NCI-H748 (cell line): ENCODE results near the gene CHRM5.
"Not testable (repeated sequence)": the region's sequence is repeated elsewhere in the genome, so short reads cannot be mapped to it uniquely, and the experiment has no call there.

Source experiments
- DNase-seq: peaks from one replicate; lab custom pipeline; 2025; ENCODE audit not compliant: unreplicated experiment; lab: John Stamatoyannopoulos, UW

The CHRM5 gene

GRCh38 chr15:34038871-34039789 is 70.8 kb downstream of the CHRM5 start, which contains the start of gene AVEN:
AVEN (minus strand) TSS chr15:34039204; CDS start chr15:34039046, 158 bp downstream.
- DNase-seq, result peak; percentile 64

- DNase-seq, result no peak
Measured at GRCh38 chr15:34039790-34040113, 71.5 kb downstream of the CHRM5 start.

DNA sequence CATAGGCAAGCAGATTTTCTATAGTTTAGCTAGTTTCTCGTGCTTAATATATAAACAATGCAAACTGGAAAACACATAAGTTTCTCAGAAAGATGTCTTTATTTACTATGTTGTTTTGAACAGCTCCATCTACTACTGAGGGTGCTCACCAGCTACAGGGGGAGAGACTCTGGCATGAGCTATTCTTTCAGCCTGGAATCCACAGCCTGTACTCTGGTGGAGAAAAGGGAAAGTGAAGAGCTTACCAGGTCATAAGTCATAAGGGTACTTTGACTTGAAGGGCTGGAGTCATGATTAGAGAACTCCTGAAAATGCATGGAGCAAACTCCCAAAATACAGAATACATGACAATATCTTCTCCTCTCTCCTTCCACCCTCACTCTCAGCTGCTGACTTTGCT is 75.1 kb downstream of the CHRM5 start:
- no peak for DNase-seq

GRCh38 chr15:34043813-34044212 is 75.5 kb downstream of the CHRM5 start:
- no peak for DNase-seq

DNA sequence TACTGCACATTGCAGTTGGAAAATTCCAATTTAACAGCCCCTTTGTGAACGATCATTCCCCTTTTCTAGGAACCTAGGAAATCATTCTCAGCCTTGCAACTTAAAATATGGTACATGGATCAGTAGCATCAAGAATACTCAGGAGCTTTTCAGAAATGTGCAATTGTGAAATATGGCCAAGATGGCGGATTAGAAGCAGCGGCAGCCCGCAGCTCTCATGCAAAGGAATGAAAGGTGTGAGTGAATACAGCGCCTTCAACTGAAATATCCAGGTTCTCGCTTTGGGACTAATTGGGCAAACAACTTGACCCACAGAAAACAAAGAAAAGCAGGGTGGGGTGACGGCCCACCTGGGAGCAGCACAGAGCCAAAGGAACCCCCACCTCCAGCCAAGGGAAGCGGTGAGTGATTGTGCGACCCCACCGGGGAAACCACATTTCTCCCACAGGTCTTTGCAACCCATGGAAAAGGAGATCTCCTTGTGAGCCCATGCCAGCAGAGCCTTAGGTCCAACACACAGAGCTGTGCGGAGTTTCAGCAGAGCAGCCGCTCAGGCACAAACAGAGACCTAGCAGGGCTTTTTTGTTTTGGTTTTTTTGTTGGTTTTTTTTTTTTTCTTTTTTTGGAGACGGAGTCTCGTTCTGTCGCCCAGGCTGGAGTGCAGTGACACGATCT is 78.3 kb downstream of the CHRM5 start:
- DNase-seq, result no peak

DNA sequence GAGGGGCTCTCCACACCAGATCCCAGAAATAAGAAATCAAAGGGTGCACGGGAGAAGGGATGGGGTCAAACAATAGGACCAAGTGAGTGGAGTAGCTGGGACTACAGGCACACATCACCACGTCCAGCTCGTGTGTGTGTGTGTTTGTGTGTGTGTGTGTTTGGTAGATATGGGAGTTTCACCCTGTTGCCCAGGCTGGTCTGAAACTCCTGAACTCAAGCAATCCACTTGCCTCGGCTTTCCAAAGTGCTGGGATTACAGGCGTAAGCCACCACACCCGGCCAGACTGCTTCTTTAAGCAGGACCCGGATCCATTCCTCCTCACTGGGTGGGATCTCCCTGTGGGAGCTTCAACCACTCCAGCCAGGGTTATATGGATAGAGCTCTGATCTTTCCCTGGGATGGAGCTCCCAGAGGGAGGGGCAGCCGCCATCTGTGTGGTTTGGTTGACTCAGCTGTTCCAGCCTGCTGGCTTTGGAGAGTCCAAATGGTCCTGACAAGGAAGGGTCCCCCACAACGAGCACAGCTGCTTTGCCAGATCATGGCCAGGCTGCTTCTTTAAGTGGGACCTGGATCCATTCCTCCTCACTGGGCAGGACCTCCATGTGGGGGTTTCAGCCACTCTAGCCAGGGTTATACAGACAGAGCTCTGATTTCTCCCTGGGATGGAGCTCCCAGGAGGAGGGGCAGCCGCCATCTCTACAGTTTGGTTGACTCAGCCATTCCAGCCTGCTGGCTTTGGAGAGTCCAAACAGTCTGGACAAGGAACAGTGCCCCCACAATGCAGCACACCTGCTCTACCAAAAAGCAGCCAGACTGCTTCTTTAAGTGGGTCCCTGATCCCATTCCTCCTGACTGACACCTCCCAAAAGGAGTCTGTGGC is 79.8 kb downstream of the CHRM5 start:
- DNase-seq, result no peak

DNA sequence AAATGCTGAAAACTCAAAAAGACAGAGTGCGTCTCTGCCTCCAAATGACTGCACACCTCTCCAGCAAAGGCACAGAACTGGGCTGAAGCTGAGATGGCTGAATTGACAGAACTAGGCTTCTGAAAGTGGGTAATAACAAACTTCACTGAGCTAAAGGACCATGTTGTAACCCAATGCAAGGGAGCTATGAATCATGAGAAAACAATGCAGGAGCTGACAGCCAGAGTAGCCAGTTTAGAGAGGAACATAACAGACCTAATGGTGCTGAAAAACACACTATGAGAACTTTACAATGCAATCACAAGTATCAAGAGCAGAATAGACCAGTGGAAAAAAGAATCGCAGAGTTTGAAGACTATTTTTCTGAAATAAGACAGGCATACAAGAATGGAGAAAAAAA is 80.8 kb downstream of the CHRM5 start:
- DNase-seq, result no peak

DNA sequence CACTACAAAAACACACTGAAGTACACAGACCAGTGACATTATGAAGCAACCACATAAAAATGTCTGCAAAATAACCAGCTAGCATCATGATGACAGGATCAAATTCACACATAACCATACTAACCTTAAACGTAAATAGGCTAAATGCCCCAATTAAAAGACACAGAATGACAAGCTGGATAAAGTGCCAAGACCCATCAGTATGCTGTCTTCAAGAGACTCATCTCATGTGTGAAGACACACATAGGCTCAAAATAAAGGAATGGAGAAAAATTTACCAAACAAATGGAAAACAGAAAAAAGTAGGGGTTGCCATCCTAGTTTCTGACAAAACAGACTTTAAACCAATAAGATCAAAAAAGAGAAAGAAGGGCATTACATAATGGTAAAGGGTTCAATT is 82.1 kb downstream of the CHRM5 start:
- not testable (repeated sequence) for DNase-seq

GRCh38 chr15:34054081-34054707 is 85.9 kb downstream of the CHRM5 start:
- DNase-seq, result no peak

DNA sequence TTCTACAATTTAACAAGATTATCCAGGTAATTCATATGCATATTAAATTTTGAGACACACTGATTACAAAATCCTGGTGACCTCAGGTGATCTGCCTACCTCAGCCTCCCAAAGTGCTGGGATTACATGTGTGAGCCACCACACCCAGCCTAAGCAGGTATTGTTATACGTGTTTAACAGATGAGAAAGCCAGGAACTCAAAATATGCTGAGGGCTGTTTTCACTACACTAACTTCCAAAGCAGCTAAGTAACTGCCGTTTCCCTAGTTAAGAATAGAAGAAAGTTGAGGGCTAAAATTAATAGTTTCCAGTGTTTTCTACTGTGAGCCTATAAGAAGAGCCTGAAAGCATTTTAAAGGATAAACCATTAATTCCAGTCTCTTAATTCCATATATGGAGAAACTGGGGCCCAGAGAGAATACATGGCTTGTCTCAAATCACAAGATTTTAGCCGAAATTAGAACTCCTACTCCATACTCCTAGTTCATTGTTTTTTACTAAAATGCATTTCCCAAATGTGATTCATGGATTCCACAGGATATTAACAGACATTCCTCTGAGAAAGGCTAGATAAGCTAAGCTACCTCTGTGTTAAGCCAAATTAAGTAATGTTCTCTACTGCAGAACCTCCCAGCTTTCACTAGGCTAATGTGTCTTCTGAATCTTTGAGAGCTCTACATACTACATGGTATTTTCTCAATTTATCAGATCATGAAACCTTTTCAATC is 87.7 kb downstream of the CHRM5 start:
- no peak for DNase-seq

DNA sequence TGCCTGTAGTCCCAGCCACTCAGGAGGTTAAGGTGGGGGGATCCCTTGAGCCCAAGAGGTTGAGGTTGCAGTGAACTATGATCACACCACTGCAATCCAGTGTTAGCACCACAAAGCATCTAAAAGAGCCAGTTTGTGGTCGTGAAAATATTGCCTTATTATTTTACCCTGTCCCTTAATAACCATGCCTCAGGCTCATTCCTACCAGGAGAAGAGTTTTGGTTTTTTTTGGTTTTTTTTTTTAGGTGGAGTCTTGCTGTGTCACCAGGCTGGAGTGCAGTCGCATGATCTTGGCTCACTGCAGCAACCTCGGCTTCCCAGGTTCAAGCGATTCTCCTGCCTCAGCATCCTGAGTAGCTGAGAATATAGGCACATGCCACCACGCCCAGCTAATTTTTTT is 88.6 kb downstream of the CHRM5 start:
- DNase-seq, result no peak

DNA sequence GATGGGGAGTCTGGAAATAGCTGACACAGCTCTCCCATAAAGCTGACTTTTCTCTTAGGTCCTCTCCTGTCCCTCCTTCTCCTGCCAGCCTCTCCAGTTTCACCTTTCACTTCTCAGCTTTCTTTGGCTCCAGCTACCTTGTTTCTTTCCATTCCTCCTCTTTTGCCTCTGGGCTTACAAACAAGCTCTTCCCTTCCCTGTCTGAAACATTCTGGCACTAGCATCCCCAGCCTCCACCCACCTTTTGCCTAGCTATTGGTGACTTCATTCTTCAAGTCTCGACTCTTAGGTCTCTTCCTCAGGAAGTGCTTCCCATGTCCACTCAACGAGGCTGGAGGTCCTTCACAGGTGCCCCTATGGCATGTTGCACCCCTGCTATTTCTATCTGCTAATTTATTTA is 91.2 kb downstream of the CHRM5 start:
- no peak for DNase-seq

GRCh38 chr15:34059946-34060345 is 91.6 kb downstream of the CHRM5 start:
- DNase-seq, result no peak

GRCh38 chr15:34064438-34064837 is 96.1 kb downstream of the CHRM5 start:
- no peak for DNase-seq

DNA sequence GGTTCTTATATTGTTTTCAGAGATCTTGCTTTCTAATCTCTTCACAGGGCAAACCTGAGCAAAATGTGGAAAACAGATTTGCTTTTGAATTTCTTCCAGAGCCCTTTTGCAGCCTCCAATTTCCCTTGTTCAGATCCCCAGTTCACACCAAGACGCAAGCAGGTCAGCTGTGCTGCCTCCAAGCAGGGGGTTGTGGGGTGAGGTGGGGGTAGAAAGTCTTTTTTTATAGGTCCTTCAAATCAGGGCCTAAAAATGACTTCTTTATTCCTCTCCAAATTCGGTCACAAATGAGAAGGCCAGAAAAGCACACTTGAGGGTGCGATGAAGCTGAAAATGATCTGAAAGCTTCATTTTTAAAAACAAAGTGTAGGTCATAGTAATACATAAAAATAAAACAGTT is 97.0 kb downstream of the CHRM5 start:
- DNase-seq, result no peak

- DNase-seq, result no peak
Measured at GRCh38 chr15:34065941-34066340, 97.6 kb downstream of the CHRM5 start.

- no peak for DNase-seq
Measured at GRCh38 chr15:34070003-34070402, 101.7 kb downstream of the CHRM5 start.

GRCh38 chr15:34076785-34077184 is 108.5 kb downstream of the CHRM5 start:
- DNase-seq, result no peak

GRCh38 chr15:34078900-34079299 is 110.6 kb downstream of the CHRM5 start:
- DNase-seq, result no peak

- DNase-seq, result no peak
Measured at GRCh38 chr15:34079904-34080303, 111.6 kb downstream of the CHRM5 start.
